Measurements from ENCODE around the gene SCAF1.

Gene SCAF1

DNA sequence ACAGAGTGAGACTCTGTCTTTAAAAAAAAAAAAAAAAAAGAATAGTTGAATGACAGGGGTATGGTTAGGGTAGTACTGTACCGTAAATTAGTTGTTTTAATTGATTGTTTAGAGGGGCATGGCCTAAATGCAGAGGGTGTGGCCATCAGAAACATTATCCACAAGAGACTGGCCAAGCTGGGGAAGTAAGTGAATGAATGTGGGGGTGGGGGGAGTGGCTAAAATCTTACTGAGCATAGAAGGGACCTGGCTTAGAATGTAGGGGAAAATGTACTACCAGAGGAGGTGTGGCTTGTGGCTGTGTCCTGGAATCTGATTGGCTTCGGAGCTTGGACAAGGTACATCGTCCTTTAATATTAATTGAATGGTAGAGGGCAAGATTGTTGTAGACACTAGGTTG is 27.5 kb downstream of the SCAF1 start:
- no peak for DNase-seq

- DNase-seq = peak; percentile 80
Observed at GRCh38 chr19:49672131-49672919, 30.3 kb downstream of the SCAF1 start.

GRCh38 chr19:49676136-49676783 is 34.3 kb downstream of the SCAF1 start:
- peak; percentile 45 for DNase-seq

DNA sequence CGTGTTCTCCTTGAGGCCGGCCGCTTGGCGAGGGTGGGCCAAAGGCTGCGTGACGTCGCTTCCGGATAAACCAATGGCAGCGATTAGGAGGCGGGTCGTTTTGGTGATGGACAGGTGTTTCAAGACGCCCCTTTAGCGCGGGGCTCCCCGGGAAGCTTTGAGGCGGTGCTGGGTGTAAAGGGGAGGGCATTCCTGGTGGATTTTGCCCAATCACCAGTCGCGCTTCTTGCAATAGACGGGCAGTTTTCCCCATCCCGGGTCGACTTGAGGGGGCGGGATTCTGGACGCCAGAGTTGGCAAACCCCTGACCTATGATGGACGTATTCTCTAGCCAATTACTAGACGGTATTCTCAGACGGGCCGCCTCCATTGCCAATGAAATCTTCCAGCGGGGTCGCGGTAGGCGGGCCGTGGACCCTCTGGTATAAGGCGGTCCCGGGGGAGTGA is 34.8 kb downstream of the SCAF1 start:
- peak; percentile 97 for DNase-seq

DNA sequence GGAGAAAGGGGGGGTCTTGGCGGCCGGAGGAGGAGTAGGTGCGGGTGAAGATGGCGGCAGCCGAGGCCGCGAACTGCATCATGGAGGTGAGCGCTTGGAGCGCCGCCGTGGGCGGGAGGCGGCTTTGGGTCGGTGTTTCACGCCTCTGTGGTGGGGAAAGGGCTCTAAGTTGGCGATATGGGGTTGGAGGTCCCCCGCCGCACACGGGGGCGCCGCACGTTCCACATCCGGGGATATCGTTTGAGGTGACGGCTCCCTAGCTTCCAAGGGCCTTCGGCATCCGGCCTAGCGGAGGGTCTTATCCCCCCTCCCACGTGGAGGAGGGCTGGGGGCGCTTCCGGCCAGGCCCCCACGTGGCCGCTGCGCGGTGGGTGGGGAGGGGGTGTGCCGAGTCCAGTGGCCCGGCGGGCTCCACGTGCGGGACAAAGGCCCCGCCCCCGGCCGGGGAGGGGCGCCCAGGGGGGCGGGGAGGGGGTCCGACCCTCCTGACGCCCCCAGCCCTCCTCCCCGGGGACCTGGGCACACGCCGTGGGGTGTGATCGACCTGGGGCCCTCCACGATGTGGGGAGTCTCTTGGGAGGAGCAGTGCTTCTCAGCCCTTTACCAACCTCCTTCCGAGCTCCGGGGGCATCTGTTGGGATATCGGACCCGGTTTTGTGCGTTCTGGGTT is 35.4 kb downstream of the SCAF1 start, which contains the start of gene PRMT1:
TSS of gene PRMT1 (plus strand) at position 41 of the 670 bp plus-strand sequence. CDS start at position 51, 10 bp downstream.
- peak; percentile 62 for DNase-seq

- peak; percentile 75 for DNase-seq
Observed at GRCh38 chr19:49677901-49678674, 36.1 kb downstream of the SCAF1 start.

DNA sequence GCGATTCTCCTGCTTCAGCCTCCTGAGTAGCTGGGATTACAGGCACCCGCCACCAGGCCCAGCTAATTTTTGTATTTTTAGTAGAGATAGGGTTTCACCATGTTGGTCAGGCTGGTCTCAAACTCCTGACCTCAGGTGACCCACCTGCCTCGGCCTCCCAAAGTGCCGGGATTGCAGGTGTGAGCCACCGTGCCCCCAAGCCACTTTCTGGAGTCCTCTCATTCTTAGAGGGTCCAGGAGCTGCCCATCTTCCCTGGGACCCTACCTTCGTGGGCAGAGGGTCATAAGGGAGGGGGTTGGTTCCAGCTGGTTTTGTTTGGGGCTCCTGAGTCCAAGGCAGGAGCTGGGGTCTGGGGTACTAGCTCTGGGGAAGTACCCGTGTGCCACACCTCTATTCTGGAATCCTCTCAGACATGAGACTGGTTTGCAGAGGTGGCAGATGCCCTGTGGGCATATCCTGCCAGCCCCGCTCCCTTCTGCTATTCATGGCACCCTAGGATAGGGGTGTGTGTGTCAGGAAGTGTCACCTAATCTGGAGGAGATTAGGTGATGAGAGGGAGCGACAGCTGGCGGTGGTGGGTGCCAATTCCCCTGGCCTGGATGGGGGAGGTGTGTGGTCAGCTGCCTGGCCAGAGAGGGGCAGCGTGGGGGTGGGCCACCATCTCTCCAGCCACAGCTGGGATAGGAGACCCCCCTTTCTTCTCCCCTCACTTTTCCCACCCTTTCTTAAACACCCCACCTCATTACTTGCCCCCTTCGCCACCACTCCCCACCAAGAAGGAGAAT is 37.2 kb downstream of the SCAF1 start:
- DNase-seq = no peak

- no peak for DNase-seq
Observed at GRCh38 chr19:49679771-49680413, 37.9 kb downstream of the SCAF1 start.

- DNase-seq = peak; percentile 99
Observed at GRCh38 chr19:49680421-49681351, 38.7 kb downstream of the SCAF1 start.

DNA sequence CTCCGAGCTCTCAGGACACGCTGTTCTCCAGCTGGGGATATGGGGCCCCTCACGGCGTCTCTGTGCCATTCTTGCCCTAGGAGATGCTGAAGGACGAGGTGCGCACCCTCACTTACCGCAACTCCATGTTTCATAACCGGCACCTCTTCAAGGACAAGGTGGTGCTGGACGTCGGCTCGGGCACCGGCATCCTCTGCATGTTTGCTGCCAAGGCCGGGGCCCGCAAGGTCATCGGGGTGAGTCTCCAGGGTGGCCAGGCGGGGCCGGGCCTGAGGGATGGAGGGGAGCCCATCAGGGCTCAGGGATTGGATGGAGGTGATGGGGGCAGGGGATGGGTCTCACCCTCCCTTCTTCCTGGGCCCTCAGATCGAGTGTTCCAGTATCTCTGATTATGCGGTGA is 39.8 kb downstream of the SCAF1 start:
- no peak for DNase-seq

- no peak for DNase-seq
Observed at GRCh38 chr19:49682274-49682673, 40.3 kb downstream of the SCAF1 start.

DNA sequence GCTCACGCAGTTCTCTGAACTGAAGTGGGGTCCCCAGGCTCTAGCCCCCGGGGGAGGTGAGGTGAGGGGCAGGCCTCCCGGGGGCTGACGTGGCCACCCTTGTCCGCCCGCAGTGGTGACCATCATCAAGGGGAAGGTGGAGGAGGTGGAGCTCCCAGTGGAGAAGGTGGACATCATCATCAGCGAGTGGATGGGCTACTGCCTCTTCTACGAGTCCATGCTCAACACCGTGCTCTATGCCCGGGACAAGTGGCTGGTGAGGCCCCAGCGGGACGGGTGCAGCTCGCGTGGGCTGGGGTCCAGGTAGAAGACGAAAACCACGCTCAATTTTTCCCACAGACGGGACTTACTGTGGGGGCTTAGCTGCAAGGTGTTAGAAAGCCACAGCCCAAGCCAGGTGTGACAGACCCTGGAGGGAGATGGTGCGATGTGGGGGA is 41.8 kb downstream of the SCAF1 start:
- no peak for DNase-seq

DNA sequence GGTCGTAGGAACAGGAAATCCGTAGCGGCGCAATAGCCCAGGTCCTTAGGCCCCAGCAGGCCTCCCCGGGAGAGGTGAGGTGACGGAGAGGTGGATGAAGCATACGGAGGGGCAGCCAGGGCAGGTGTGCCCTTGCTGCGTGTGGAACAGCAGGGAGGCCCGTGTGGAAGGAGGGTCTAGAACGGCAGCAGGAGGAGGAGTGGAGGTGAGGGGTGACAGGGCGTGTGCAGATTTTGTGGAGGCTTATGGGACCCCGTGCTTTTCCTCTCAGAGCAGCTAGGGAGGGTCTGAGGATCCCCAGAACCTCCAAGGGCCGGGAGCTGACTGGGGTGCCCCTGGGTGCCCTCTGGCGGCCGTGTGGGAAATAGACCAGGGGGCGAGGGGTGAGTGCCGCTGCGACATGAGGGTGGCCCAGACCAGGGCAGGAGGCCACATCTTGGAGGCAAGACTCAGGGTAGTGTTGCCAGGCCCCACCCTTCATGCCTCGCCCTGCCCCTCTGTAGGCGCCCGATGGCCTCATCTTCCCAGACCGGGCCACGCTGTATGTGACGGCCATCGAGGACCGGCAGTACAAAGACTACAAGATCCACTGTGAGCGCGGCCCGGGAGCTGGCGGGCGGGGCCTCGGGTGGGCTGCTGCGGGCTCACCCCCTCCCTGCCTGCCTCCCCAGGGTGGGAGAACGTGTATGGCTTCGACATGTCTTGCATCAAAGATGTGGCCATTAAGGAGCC is 42.4 kb downstream of the SCAF1 start:
- no peak for DNase-seq

DNA sequence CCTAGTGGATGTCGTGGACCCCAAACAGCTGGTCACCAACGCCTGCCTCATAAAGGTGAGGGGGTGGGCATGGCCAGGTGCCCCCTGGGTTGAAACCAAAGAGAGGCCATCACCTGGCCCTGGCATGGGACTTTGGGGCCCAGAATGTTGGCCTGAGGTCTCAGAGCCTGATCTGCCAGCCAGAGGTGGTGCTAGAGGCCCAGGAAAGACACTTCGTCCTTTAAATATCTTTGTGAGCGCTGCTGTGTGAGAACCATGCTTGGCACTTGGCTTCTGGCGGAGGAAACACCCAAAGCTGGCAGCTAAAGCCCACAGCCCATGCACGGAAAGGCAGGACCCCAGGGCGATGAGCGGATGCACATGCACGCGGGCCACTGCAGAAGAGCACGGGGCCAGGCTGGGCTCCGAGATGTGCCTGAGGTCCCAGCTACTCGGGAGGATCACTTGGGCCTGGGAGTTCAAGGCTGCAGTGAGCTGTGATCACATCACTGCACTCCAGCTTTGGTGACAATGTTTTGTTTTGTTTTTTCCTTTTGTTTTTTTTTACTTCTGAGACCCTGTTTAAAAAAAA is 43.1 kb downstream of the SCAF1 start:
- DNase-seq = no peak

DNA sequence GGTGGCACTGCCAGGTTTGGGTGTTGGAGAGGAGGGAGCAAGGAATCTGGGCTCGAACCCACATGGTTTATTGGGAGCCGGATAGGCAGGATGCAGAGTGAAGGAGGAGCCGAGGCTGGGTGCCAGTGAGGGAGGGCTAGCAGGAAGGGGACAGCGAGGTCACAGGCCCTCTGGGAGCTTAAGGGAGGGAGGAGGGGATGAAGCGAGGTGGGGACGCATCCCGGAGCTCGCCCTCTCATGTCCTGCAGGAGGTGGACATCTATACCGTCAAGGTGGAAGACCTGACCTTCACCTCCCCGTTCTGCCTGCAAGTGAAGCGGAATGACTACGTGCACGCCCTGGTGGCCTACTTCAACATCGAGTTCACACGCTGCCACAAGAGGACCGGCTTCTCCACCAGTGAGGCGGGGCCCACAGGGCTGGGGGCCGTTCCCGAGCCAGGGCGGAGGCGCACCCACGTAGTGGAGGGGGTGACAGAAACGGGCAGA is 43.9 kb downstream of the SCAF1 start:
- DNase-seq = no peak

GRCh38 chr19:49686503-49687088 is 44.6 kb downstream of the SCAF1 start:
- no peak for DNase-seq

- DNase-seq = no peak
Observed at GRCh38 chr19:49687150-49687549, 45.1 kb downstream of the SCAF1 start.

GRCh38 chr19:49687566-49688316 is 45.7 kb downstream of the SCAF1 start:
- no peak for DNase-seq
